ENCODE results near the gene SAP30L. TPM values are rescaled to one million over a fixed set of nuclear protein-coding genes. Genes with fewer than 3 reads are reported as not detected.

The SAP30L gene
- total RNA-seq, 1 donor from 2014 or later, result 23.9 TPM

GRCh38 chr5:154464438-154464837 is 18.6 kb downstream of the SAP30L start:
- no peak for DNase-seq (ENCODE audit: low read depth)

GRCh38 chr5:154465169-154465568 is 19.4 kb downstream of the SAP30L start:
- DNase-seq (ENCODE audit: low read depth), result peak; percentile 88

GRCh38 chr5:154466147-154466546 is 20.4 kb downstream of the SAP30L start:
- DNase-seq (ENCODE audit: low read depth), result no peak

- no peak for DNase-seq (ENCODE audit: low read depth)
These were observed 20.9 kb downstream of the SAP30L start for GRCh38 chr5:154466671-154467070.

- peak; percentile 38 for DNase-seq (ENCODE audit: low read depth)
These were observed 22.0 kb downstream of the SAP30L start for GRCh38 chr5:154467655-154468354.

- DNase-seq (ENCODE audit: low read depth), result no peak
These were observed 24.3 kb downstream of the SAP30L start for GRCh38 chr5:154470137-154470536.

- no peak for DNase-seq (ENCODE audit: low read depth)
These were observed 25.4 kb downstream of the SAP30L start for GRCh38 chr5:154470947-154471870.

GRCh38 chr5:154472871-154473580 is 27.2 kb downstream of the SAP30L start:
- no peak for DNase-seq (ENCODE audit: low read depth)

GRCh38 chr5:154473581-154474283 is 27.9 kb downstream of the SAP30L start:
- no peak for DNase-seq (ENCODE audit: low read depth)

- DNase-seq (ENCODE audit: low read depth), result no peak
These were observed 28.9 kb downstream of the SAP30L start for GRCh38 chr5:154474396-154475334.

GRCh38 chr5:154475591-154476353 is 30.0 kb downstream of the SAP30L start:
- no peak for DNase-seq (ENCODE audit: low read depth)

- DNase-seq (ENCODE audit: low read depth), result no peak
These were observed 30.8 kb downstream of the SAP30L start for GRCh38 chr5:154476354-154477205.

- no peak for DNase-seq (ENCODE audit: low read depth)
These were observed 31.8 kb downstream of the SAP30L start for GRCh38 chr5:154477382-154478223.

GRCh38 chr5:154478224-154478565 is 32.4 kb downstream of the SAP30L start, which contains the start of gene HAND1:
Gene HAND1 (minus strand): TSS chr5:154478227. CDS start chr5:154478008, 219 bp downstream.
- DNase-seq (ENCODE audit: low read depth), result no peak

- DNase-seq (ENCODE audit: low read depth), result no peak
These were observed 33.0 kb downstream of the SAP30L start for GRCh38 chr5:154478752-154479159.

GRCh38 chr5:154479160-154479943 is 33.6 kb downstream of the SAP30L start:
- no peak for DNase-seq (ENCODE audit: low read depth)
